Activated CD8-positive, alpha-beta memory T cell treated with anti-CD3 and anti-CD28 coated beads, Interleukin-2, amount 50 U/mL, for 24 hours (primary cell): ENCODE results near the gene IGSF3.
"Not testable (repeated sequence)": the region's sequence is repeated elsewhere in the genome, so short reads cannot be mapped to it uniquely, and the experiment has no call there.

Experiments used
- DNase-seq: peaks from one replicate; pipeline ENCODE4 v3.0.0-alpha.2; 2020; ENCODE audit errors: extremely low read depth

IGSF3 gene

GRCh38 chr1:116629441-116629840 is 38.1 kb downstream of the IGSF3 start:
- not testable (repeated sequence) for DNase-seq

GRCh38 chr1:116628448-116628847 is 39.1 kb downstream of the IGSF3 start:
- no peak for DNase-seq

GRCh38 chr1:116627357-116627756 is 40.2 kb downstream of the IGSF3 start:
- not testable (repeated sequence) for DNase-seq

- DNase-seq: not testable (repeated sequence)
Observed at GRCh38 chr1:116626915-116627314, 40.6 kb downstream of the IGSF3 start.

GRCh38 chr1:116625155-116625554 is 42.4 kb downstream of the IGSF3 start:
- not testable (repeated sequence) for DNase-seq

- DNase-seq: no peak
Observed at GRCh38 chr1:116624040-116624439, 43.5 kb downstream of the IGSF3 start.

- DNase-seq: not testable (repeated sequence)
Observed at GRCh38 chr1:116622496-116622895, 45.0 kb downstream of the IGSF3 start.

GRCh38 chr1:116621756-116622155 is 45.8 kb downstream of the IGSF3 start:
- not testable (repeated sequence) for DNase-seq

GRCh38 chr1:116620392-116620791 is 47.1 kb downstream of the IGSF3 start:
- not testable (repeated sequence) for DNase-seq

- DNase-seq: not testable (repeated sequence)
Observed at GRCh38 chr1:116619106-116619505, 48.4 kb downstream of the IGSF3 start.

GRCh38 chr1:116617808-116618207 is 49.7 kb downstream of the IGSF3 start:
- not testable (repeated sequence) for DNase-seq

GRCh38 chr1:116613825-116614224 is 53.7 kb downstream of the IGSF3 start:
- not testable (repeated sequence) for DNase-seq

- DNase-seq: not testable (repeated sequence)
Observed at GRCh38 chr1:116609801-116610371, 57.6 kb downstream of the IGSF3 start.

- DNase-seq: not testable (repeated sequence)
Observed at GRCh38 chr1:116608841-116609240, 58.7 kb downstream of the IGSF3 start.

- DNase-seq: not testable (repeated sequence)
Observed at GRCh38 chr1:116608151-116608550, 59.4 kb downstream of the IGSF3 start.

GRCh38 chr1:116607463-116607862 is 60.1 kb downstream of the IGSF3 start:
- not testable (repeated sequence) for DNase-seq

GRCh38 chr1:116606067-116606466 is 61.5 kb downstream of the IGSF3 start:
- DNase-seq: not testable (repeated sequence)

- DNase-seq: no peak
Observed at GRCh38 chr1:116605315-116605714, 62.2 kb downstream of the IGSF3 start.

GRCh38 chr1:116604408-116604807 is 63.1 kb downstream of the IGSF3 start:
- DNase-seq: not testable (repeated sequence)

- DNase-seq: not testable (repeated sequence)
Observed at GRCh38 chr1:116603646-116604045, 63.9 kb downstream of the IGSF3 start.

GRCh38 chr1:116599369-116599768 is 68.2 kb downstream of the IGSF3 start:
- not testable (repeated sequence) for DNase-seq

GRCh38 chr1:116598420-116599036 is 69.0 kb downstream of the IGSF3 start:
- not testable (repeated sequence) for DNase-seq

- DNase-seq: not testable (repeated sequence)
Observed at GRCh38 chr1:116597388-116597787, 70.1 kb downstream of the IGSF3 start.
